Measurements from ENCODE around the gene GJE1.

The GJE1 gene

GRCh38 chr6:142118925-142119324, 13.8 kb upstream of the GJE1 start:
- no peaks in the 10 kb centered on the region for H3K79me2 ChIP-seq (ENCODE audit: control insufficient read depth, low read length)
- H3K36me3 ChIP-seq (ENCODE audit: control insufficient read depth, low read length), result no peaks in the 10 kb centered on the region
- TF ChIP-seq EZH2phosphoT487 (IDR thresholded peaks at IDR 0.05; ENCODE audit: borderline replicate concordance, low read length), result no peak
- TF ChIP-seq, protein P1, sequence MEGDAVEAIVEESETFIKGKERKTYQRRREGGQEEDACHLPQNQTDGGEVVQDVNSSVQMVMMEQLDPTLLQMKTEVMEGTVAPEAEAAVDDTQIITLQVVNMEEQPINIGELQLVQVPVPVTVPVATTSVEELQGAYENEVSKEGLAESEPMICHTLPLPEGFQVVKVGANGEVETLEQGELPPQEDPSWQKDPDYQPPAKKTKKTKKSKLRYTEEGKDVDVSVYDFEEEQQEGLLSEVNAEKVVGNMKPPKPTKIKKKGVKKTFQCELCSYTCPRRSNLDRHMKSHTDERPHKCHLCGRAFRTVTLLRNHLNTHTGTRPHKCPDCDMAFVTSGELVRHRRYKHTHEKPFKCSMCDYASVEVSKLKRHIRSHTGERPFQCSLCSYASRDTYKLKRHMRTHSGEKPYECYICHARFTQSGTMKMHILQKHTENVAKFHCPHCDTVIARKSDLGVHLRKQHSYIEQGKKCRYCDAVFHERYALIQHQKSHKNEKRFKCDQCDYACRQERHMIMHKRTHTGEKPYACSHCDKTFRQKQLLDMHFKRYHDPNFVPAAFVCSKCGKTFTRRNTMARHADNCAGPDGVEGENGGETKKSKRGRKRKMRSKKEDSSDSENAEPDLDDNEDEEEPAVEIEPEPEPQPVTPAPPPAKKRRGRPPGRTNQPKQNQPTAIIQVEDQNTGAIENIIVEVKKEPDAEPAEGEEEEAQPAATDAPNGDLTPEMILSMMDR (IDR thresholded peaks at IDR 0.05; ENCODE audit: low read depth, low read length, poor library complexity, severe bottlenecking), result no peak
- no peaks in the 10 kb centered on the region for H3K9me3 ChIP-seq (ENCODE audit: control insufficient read depth, insufficient read depth, low read length)
- no peaks in the 10 kb centered on the region for H4K20me1 ChIP-seq (ENCODE audit: control insufficient read depth, insufficient read depth, low read depth, low read length)
- H3K4me2 ChIP-seq (ENCODE audit: low read length), result no peak overlapping the region
- no peaks in the 10 kb centered on the region for H3K9me2 ChIP-seq (replicated peaks; ENCODE audit: control insufficient read depth, low read length)
- no peaks in the 10 kb centered on the region for H3F3A ChIP-seq (ENCODE audit: control insufficient read depth, insufficient read depth)
- H3K4me1 ChIP-seq (ENCODE audit: control insufficient read depth, low read length), result no peaks in the 10 kb centered on the region
- no peak overlapping the region for H3K4me3 ChIP-seq (ENCODE audit: low read length)
- no peak overlapping the region for H3K27ac ChIP-seq (ENCODE audit: low read depth, low read length)
- H3K27me3 ChIP-seq (ENCODE audit: control insufficient read depth, low read length), result 0 out of 2 replicates have a peak, but pooled peaks cover 2% of the 10 kb centered on the region

- Histone ChIP-seq H3F3A (ENCODE audit: control insufficient read depth, insufficient read depth) (no peaks in the 10 kb centered on the region), H3K4me2 (ENCODE audit: low read length) (no peak overlapping the region)
- TF ChIP-seq, protein P1 (IDR thresholded peaks at IDR 0.05; ENCODE audit: low read depth, low read length, poor library complexity, severe bottlenecking), result no peak
- no peak for TF ChIP-seq EZH2phosphoT487 (IDR thresholded peaks at IDR 0.05; ENCODE audit: borderline replicate concordance, low read length)
Observed at GRCh38 chr6:142121342-142121741, 11.4 kb upstream of the GJE1 start.

DNA sequence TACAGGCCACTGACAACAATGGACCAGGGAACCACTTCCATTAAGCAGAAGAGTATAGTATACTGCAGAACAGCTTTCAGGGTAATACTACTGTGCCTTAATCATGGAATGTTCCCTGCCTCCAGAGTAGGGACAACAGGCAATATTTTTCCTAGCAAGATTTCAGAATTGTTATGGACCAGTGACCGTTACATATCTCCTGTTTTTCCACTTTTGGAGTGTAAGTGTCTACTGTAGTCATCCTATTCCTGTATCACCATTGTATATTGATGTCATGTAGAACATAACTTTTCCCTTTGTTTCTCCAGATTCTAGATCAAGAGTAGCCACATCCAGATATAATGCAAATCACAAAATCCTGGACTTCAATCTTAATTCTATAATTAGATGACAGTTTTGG, 1.9 kb upstream of the GJE1 start:
- TF ChIP-seq, protein P1 (IDR thresholded peaks at IDR 0.05; ENCODE audit: low read depth, low read length, poor library complexity, severe bottlenecking), result no peak
- no peak for TF ChIP-seq EZH2phosphoT487 (IDR thresholded peaks at IDR 0.05; ENCODE audit: borderline replicate concordance, low read length)
- Histone ChIP-seq H3K79me2 (ENCODE audit: control insufficient read depth, low read length) (no peaks in the 10 kb centered on the region), H3K9me3 (ENCODE audit: control insufficient read depth, insufficient read depth, low read length) (no peaks in the 10 kb centered on the region)

More at GRCh38 chr6:142121342-142121741, 11.4 kb upstream of the GJE1 start:
- Histone ChIP-seq H3K27me3 (ENCODE audit: control insufficient read depth, low read length) (no peaks in the 10 kb centered on the region), H3K4me1 (ENCODE audit: control insufficient read depth, low read length) (no peaks in the 10 kb centered on the region), H3K9me2 (replicated peaks; ENCODE audit: control insufficient read depth, low read length) (no peaks in the 10 kb centered on the region), H4K20me1 (ENCODE audit: control insufficient read depth, insufficient read depth, low read depth, low read length) (no peaks in the 10 kb centered on the region), H3K79me2 (ENCODE audit: control insufficient read depth, low read length) (no peaks in the 10 kb centered on the region), H3K36me3 (ENCODE audit: control insufficient read depth, low read length) (no peaks in the 10 kb centered on the region), H3K9me3 (ENCODE audit: control insufficient read depth, insufficient read depth, low read length) (no peaks in the 10 kb centered on the region), H3K4me3 (ENCODE audit: low read length) (no peak overlapping the region), H3K27ac (ENCODE audit: low read depth, low read length) (no peak overlapping the region)

More for the DNA sequence above, 1.9 kb upstream of the GJE1 start:
- H3K4me3 ChIP-seq (ENCODE audit: low read length), result no peak overlapping the region
- no peaks in the 10 kb centered on the region for H3K27me3 ChIP-seq (ENCODE audit: control insufficient read depth, low read length)
- no peaks in the 10 kb centered on the region for H3K36me3 ChIP-seq (ENCODE audit: control insufficient read depth, low read length)
- no peak overlapping the region for H3K27ac ChIP-seq (ENCODE audit: low read depth, low read length)
- H3K4me2 ChIP-seq (ENCODE audit: low read length), result no peak overlapping the region
- H3F3A ChIP-seq (ENCODE audit: control insufficient read depth, insufficient read depth), result no peaks in the 10 kb centered on the region
- H3K9me2 ChIP-seq (replicated peaks; ENCODE audit: control insufficient read depth, low read length), result no peaks in the 10 kb centered on the region
- no peaks in the 10 kb centered on the region for H4K20me1 ChIP-seq (ENCODE audit: control insufficient read depth, insufficient read depth, low read depth, low read length)
- H3K4me1 ChIP-seq (ENCODE audit: control insufficient read depth, low read length), result no peaks in the 10 kb centered on the region

Data from DOHH2 (cell line).